HG03159 (cell line): ENCODE results near the gene ZDHHC16.
"Not testable (repeated sequence)": the region's sequence is repeated elsewhere in the genome, so short reads cannot be mapped to it uniquely, and the experiment has no call there.

Experiments used
- ATAC-seq: cut with Tn5 transposase; IDR thresholded peaks from one replicate; pipeline ENCODE4 v1.9.1; 2021; ENCODE audit warnings: mild to moderate bottlenecking, moderate library complexity; ENCODE audit not compliant: unreplicated experiment

ZDHHC16 gene

DNA sequence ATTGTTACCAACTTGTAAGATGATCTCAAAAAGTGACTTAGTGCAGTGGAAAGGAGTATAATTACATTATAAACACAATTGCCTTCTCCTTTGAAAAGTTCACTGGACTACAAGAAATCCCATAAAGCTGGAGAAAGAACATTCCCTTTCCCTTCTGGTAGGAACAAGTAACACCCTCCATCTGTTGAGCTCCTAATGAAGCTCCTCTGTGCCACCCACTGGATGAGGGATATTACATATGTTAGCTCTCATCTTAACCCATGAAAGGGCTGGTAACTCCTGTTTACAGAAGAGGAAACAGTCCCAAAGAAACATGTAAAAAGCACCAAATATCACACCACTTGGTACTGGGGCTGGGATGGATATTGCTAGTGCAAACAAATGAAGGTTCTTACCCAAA is 11.9 kb upstream of the ZDHHC16 start:
- ATAC-seq, result no peak

GRCh38 chr10:97434557-97434956 is 11.4 kb upstream of the ZDHHC16 start:
- no peak for ATAC-seq

DNA sequence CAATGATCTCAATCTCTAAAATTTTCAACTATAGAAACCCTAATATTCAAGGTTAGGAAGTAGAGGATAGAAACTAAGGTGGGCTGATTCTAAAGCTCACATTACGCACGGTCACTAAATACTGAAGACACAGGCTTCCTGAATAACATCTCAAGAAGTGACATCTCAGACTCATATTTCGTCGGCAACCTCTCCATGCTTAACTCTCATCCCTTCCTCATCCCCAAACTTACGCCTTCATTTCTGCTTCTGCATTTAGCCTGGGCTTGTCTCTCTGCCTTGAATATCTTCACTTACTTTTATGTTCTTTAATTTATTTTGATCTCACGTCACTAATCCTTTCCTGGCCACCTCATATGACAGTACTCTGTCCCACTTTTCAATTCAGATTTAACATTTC is 10.8 kb upstream of the ZDHHC16 start:
- no peak for ATAC-seq

GRCh38 chr10:97442277-97442676 is 3.7 kb upstream of the ZDHHC16 start:
- no peak for ATAC-seq

DNA sequence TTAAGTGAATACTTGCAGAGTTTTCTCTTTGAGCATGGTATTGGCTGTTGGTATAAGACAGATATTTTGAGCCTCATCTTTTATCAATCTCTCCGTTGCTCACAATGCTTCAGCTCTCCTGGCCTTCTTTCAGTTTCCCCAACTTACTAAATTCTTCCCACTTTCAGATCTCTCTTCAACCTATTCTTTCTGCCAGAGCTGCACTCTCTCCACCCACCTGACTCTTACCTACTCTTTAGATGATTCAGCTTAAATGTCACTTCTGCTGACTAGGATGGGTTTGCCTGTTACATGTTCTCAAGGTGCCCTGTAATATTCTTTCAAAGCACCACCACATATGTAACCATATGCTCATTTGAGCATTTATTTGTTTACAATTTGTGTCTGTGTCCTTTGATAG is 1.8 kb upstream of the ZDHHC16 start:
- ATAC-seq, result no peak

DNA sequence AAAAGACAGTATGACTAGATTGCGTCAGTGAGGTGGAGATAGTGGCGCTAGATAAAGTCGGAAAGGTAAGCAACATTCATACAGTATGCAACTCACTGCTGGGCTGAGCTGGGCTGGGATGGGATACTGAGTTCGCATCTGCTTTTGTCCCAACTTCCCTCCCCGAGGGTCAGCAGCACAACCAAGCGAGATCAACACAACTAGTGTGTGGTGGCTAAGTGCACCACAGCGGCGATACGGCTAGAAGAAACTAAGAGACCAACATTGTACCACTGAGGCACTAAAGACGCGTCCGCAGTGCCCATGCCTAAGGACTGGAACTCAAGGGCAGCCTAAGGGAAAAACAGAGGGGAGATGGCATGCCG is 636 bp upstream of the ZDHHC16 start:
- no peak for ATAC-seq

- no peak for ATAC-seq
These were observed 4.9 kb downstream of the ZDHHC16 start for GRCh38 chr10:97450828-97451227.

DNA sequence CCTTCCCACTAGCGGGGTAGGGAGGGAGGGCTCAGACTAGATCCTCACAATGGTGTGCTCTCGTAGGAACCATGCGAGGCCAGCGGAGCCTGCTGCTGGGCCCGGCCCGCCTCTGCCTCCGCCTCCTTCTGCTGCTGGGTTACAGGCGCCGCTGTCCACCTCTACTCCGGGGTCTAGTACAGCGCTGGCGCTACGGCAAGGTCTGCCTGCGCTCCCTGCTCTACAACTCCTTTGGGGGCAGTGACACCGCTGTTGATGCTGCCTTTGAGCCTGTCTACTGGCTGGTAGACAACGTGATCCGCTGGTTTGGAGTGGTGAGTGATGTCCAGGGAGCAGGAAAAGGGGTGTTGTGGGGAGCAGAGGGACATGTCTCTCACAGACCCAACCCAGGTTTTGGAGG is 5.6 kb downstream of the ZDHHC16 start:
- no peak for ATAC-seq

GRCh38 chr10:97452352-97452751 is 6.4 kb downstream of the ZDHHC16 start:
- ATAC-seq, result no peak

GRCh38 chr10:97454330-97455036 is 8.5 kb downstream of the ZDHHC16 start:
- ATAC-seq, result no peak

- no peak for ATAC-seq
These were observed 10.2 kb downstream of the ZDHHC16 start for GRCh38 chr10:97456034-97456685.

DNA sequence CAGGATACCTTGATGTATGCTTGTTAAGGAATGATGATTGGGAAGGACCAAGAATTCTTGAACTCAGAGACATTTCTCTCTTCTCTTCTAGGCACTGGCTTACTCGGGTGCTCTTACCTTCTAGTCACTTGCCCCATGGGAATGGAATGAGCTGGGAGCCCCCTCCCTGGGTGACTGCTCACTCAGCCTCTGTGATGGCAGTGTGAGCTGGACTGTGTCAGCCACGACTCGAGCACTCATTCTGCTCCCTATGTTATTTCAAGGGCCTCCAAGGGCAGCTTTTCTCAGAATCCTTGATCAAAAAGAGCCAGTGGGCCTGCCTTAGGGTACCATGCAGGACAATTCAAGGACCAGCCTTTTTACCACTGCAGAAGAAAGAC is 10.7 kb downstream of the ZDHHC16 start:
- no peak for ATAC-seq

DNA sequence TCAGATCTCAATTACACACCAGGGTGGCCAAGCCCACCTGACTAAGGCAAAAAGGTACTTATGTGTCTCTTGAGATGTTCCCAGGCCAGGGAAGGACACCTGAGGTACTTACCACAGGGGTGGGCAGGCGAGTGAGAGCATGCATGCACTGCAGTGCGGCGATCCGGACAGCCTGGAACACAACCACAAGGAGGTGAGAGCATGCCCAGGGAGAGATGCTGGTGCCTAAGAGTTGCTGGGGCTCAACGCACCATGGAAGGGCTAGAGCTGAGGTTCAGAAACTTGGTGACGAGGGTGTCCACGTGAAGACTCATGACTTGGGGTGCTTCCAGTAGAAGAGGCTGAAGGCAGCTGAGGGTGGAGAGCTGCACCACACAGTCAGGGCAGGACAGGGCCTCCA is 13.1 kb downstream of the ZDHHC16 start:
- ATAC-seq, result no peak

GRCh38 chr10:97459933-97460332 is 14.0 kb downstream of the ZDHHC16 start:
- ATAC-seq, result no peak

DNA sequence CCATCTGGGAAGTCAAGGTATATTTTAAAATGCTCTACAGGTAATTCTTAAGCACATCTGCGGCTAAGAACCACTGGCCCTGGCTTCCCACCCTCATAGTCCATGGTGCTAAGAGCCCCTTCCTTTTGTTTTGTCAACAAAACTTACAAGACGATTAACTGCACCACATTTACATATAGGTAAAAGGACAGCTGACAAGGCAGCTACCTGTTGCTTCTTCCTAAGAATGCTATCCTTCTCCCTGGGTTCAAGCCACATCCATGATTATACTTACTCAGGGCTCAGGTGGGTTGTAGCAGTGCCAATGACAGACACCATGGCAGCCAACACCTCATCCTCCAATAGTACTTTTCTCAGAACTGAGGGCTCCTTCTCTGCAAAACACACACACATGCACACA is 16.3 kb downstream of the ZDHHC16 start:
- ATAC-seq, result no peak

- no peak for ATAC-seq
These were observed 17.6 kb downstream of the ZDHHC16 start for GRCh38 chr10:97463363-97464132.

DNA sequence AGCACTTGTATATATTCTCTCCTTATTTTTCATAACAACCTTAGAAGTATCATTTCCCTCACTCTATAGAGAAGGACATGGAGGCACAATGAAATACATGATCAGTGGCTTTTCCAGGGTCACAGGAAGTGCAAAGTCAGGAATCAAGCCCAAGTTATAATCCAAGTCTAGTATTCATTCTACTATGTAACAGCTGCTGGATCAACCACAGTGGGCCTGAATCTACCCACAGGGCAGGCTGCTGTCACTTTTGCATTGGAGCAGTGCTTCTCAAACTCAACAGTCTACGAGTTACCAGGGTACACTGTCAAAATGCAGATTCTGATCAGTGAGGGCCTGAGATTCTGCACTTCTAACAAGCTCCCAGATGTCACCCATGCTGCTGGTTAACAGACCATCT is 18.3 kb downstream of the ZDHHC16 start:
- ATAC-seq, result no peak

DNA sequence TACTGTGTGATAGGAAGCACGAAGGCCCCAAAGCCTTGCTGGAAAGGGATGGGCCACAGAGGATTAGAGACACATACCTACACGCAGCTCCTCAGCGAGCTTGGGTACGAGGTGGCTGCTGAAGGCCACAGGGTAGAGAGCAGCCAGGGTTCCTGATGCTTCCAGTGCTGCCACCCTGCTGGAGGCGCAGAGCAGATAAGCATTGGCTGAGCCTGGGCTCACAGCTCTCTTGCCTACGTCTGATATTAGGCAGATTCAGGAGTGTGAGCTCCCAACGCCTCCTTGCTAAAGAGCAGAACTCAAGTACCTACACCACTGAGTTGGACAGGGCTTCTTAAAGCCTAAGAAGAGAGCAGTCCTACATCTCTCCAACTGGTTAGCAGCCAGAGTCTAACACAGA is 20.0 kb downstream of the ZDHHC16 start:
- ATAC-seq, result no peak

GRCh38 chr10:97466755-97467154 is 20.8 kb downstream of the ZDHHC16 start:
- ATAC-seq, result no peak

DNA sequence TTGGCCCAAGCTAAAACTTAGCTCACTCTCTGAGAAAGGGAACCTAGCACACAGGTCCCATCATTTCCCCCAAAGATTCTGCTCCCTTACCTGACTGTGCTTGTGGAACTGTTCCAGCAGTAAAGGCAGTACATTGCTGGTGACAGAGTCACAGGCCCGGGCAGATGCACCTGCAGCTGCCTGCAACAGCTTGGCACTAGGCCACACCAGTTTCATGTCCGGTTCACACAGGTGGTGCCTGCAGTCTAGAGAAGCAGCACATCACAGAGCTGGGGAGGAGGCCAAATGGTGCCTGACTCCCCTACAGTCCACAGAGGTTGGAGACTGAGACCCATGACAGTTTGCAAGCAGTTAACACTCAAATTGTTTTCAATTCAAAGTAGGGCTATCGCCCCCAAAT is 22.2 kb downstream of the ZDHHC16 start:
- ATAC-seq, result no peak

GRCh38 chr10:97468781-97469180 is 22.8 kb downstream of the ZDHHC16 start:
- ATAC-seq, result not testable (repeated sequence)

- no peak for ATAC-seq
These were observed 28.9 kb downstream of the ZDHHC16 start for GRCh38 chr10:97474918-97475317.
